HUES6 (cell line): Measurements from ENCODE around the gene EBNA1BP2.

ENCODE experiments used
- H3K27ac ChIP-seq: 2 replicates; pipeline ENCODE4 v1.7.0; 2013; ENCODE audit warnings: low read depth, mild to moderate bottlenecking, low read length, inconsistent platforms
- H3K27me3 ChIP-seq: 2 replicates; pipeline ENCODE4 v1.6.1; 2013; ENCODE audit warnings: low read length; ENCODE audit not compliant: control insufficient read depth, insufficient read depth
- H3K36me3 ChIP-seq: 2 replicates; pipeline ENCODE4 v1.6.1; 2013; ENCODE audit warnings: low read length; ENCODE audit not compliant: control insufficient read depth, insufficient read depth
- H3K4me1 ChIP-seq: 2 replicates; pipeline ENCODE4 v1.6.1; 2013; ENCODE audit warnings: low read length; ENCODE audit not compliant: control insufficient read depth, insufficient read depth
- H3K4me3 ChIP-seq: 2 replicates; pipeline ENCODE4 v1.5.1; 2013; ENCODE audit warnings: low read depth, low read length
- H3K9ac ChIP-seq: one replicate; pipeline ENCODE4 v1.6.1; 2013; ENCODE audit warnings: mild to moderate bottlenecking, low read length
- H3K9me3 ChIP-seq: 2 replicates; pipeline ENCODE4 v1.6.1; 2013; ENCODE audit warnings: low read depth, low read length; ENCODE audit not compliant: control insufficient read depth, insufficient read depth

EBNA1BP2 gene

DNA sequence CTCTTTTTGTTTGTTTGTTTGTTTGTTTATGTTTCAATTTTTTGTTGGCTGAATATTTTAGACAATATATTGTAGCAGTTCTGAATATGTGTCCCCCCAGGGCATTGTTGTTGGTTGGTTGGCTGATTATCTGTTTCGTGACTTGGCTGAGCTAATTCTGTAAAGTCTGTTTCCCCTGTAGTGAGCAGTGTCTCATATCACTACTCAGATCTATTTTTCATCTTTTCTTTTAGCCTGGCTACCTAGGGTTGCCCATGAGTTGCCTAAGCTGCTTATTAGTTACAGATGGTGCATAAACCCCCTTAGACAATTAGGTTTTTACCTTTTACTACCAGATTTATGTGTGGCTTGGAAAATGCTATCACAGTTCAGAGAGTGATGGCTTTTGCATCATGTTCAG lies 32.3 kb upstream of the EBNA1BP2 start:
- Histone ChIP-seq H3K4me3 (no peak overlapping the region), H3K4me1 (peaks cover 26% of the 10 kb centered on the region), H3K27ac (no peak overlapping the region), H3K27me3 (no peaks in the 10 kb centered on the region), H3K9ac (no peak overlapping the region), H3K9me3 (no peaks in the 10 kb centered on the region), H3K36me3 (no peaks in the 10 kb centered on the region)

DNA sequence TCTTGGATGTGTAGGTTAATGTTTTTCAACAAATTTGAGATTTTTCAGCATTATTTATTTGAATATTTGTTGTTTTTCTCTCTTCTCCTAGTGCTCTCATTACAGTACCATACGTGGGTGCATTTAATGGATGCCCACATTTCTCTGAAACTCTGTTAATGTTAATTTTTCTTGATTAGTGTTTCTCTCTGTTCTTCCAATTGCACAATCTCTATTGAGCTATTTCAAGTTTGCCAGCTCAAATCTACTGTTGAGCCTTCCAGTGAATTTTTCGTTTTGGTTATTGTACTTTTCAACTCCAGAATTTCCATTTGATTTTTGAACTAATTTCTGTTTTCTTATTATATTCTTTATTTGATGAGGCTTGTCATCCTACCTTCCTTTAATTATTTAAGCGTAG lies 31.8 kb upstream of the EBNA1BP2 start:
- H3K27ac ChIP-seq, result no peak overlapping the region
- no peak overlapping the region for H3K9ac ChIP-seq
- H3K36me3 ChIP-seq, result no peaks in the 10 kb centered on the region
- H3K9me3 ChIP-seq, result no peaks in the 10 kb centered on the region
- H3K4me1 ChIP-seq, result peaks cover 31% of the 10 kb centered on the region
- no peak overlapping the region for H3K4me3 ChIP-seq
- H3K27me3 ChIP-seq, result no peaks in the 10 kb centered on the region

DNA sequence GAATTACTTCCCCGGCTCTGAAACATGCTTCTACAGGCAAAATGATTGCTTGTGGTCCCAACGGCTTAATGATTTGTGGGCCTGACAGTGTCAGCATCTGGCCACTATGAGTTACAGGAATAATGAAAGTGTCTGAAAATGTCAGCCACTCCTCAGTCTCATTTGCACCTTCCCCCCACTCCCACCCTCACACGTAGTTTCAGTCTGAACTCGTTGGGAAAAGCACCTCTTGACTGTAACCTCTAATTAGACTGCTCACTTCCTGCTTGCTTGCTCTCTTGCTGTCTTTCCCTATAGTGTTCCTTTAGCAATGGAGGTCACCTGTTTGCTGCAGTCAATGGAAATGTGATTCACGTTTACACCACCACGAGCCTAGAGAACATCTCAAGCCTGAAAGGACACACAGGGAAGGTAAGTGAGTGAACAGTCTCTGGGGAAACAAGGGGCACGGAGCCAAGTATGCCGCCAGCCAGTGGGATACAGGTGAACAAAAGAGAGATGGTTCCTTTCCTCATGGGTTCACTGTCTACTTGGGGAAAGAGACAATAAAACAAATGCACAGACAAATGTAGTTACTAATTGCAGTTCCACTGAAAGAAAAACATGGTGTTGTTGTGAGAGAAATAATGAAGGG lies 27.1 kb upstream of the EBNA1BP2 start:
- Histone ChIP-seq H3K4me3 (no peak overlapping the region), H3K4me1 (peaks cover 5% of the 10 kb centered on the region; the same call in 1 of the 2 replicates)

DNA sequence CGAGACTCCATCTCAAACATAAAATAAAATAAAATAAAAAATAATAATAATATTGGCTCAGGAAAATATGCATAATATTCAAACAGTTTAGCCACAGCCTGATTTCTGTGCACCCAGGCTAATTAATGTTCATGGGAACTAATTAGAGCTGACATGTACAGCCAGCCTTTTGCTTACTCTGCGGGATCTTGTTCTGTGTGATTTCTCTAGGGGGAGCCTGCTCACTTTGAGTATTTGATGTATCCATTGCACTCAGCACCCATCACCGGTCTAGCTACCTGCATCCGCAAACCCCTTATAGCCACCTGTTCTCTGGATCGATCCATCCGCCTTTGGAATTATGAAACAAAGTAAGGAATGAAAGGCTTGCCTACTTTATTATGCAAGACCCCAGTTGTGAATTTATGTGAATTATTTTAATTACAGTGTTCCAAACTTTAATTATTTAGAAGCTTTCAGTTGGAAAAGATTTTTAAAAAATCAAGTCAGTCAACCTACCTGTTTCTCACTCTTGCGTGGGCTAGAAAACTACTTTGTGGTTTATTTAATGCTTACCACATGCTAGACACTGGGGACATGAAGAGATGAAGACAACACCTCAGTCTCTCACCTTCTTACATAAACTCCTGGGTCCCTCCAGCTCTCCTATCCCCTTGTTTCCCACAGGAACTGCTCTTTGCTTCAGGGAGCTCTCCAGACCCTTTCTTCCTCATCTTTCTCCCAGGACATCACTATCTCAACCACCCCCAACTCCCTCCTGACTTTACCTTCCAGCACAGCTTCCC lies 25.4 kb upstream of the EBNA1BP2 start:
- Histone ChIP-seq H3K4me1 (peaks cover 5% of the 10 kb centered on the region; the same call in 1 of the 2 replicates), H3K36me3 (no peaks in the 10 kb centered on the region), H3K9ac (no peak overlapping the region), H3K27ac (no peak overlapping the region), H3K4me3 (no peak overlapping the region), H3K9me3 (no peaks in the 10 kb centered on the region), H3K27me3 (no peaks in the 10 kb centered on the region)

More for the DNA sequence above, 27.1 kb upstream of the EBNA1BP2 start:
- H3K27ac ChIP-seq, result no peak overlapping the region
- no peaks in the 10 kb centered on the region for H3K9me3 ChIP-seq
- no peaks in the 10 kb centered on the region for H3K27me3 ChIP-seq
- H3K9ac ChIP-seq, result no peak overlapping the region
- H3K36me3 ChIP-seq, result no peaks in the 10 kb centered on the region

DNA sequence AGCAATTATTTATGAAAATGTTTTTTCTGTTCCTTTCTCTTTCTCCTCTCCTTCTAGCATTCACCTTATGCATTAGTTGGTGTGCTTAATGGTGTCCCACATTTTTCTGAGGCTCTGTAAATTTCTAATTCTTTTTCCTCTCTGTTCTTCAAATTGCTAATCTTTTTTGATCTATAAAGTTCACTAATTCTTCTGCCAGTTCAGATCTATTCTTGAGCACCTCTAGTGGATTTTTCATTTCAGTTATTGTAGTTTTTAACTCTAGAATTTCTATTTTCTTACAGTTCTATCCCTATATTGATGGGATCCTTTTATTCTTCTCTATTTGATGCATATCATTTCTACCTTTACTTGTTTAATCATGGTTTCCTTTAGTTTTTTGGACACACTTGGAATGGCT lies 22.4 kb upstream of the EBNA1BP2 start:
- H3K27me3 ChIP-seq, result no peaks in the 10 kb centered on the region
- no peak overlapping the region for H3K9ac ChIP-seq
- no peak overlapping the region for H3K27ac ChIP-seq
- no peak overlapping the region for H3K4me3 ChIP-seq
- H3K4me1 ChIP-seq, result peaks cover 5% of the 10 kb centered on the region; the same call in 1 of the 2 replicates
- H3K36me3 ChIP-seq, result no peaks in the 10 kb centered on the region
- H3K9me3 ChIP-seq, result no peaks in the 10 kb centered on the region

DNA sequence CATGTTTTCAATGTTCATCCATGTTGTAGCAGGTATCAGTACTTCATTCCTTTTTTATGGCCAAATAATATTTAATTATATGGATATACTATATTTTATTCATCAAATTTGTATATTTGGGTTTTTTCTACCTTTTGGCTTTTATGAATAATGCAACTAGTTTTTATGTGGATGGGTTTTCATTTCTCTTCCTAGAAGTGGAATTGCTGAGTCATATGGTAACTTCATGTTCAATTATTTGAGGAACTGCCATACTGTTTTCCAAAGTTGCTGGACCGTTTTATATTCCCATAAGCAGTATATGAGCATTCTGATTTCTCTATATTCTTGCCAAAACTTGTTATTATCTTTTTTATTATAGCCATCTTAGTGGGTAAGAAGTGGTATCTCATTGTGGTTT lies 16.0 kb upstream of the EBNA1BP2 start:
- Histone ChIP-seq H3K27ac (no peak overlapping the region), H3K4me3 (no peak overlapping the region), H3K36me3 (no peaks in the 10 kb centered on the region), H3K27me3 (no peaks in the 10 kb centered on the region), H3K4me1 (no peaks in the 10 kb centered on the region), H3K9ac (no peak overlapping the region), H3K9me3 (no peaks in the 10 kb centered on the region)

DNA sequence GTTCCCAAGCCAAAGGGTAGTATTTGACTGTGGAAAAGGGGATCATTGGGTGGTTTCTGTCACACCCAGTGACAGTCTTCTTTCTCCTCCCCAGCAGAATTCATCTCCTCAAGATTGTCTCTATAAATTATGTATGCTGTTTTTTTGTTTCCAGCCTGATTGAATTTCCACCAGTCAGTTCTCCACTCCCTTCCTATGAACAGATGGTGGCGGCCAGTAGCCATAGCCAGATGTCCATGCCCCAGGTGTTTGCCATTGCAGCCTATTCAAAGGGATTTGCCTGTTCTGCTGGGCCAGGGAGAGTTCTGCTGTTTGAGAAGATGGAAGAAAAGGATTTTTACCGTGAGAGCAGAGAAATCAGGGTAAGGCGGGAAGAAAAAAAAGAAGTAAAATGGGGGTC lies 12.9 kb upstream of the EBNA1BP2 start:
- H3K36me3 ChIP-seq, result no peaks in the 10 kb centered on the region
- H3K4me1 ChIP-seq, result no peaks in the 10 kb centered on the region
- H3K27ac ChIP-seq, result no peak overlapping the region
- H3K27me3 ChIP-seq, result no peaks in the 10 kb centered on the region
- no peak overlapping the region for H3K9ac ChIP-seq
- H3K4me3 ChIP-seq, result no peak overlapping the region
- H3K9me3 ChIP-seq, result no peaks in the 10 kb centered on the region

DNA sequence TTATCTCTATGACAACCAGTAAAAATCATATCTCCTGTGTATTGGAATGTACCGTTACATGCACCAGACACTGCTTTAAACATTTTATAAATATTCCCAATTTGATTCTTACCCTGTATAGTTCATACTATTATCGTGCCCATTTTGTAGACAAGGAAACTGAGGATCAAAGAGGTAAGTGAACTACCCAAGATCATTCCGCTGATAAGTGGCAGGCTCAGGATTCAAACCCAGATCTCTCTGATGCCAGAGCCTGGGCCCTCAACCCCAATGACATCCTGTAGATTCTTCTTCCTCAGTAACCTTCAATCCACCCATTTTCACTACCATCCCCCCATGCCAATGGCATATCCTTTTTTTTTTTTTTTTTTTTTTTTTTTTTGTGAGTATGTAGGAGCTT lies 12.3 kb upstream of the EBNA1BP2 start:
- no peaks in the 10 kb centered on the region for H3K27me3 ChIP-seq
- H3K27ac ChIP-seq, result no peak overlapping the region
- no peaks in the 10 kb centered on the region for H3K4me1 ChIP-seq
- H3K36me3 ChIP-seq, result no peaks in the 10 kb centered on the region
- no peak overlapping the region for H3K9ac ChIP-seq
- no peak overlapping the region for H3K4me3 ChIP-seq
- no peaks in the 10 kb centered on the region for H3K9me3 ChIP-seq

DNA sequence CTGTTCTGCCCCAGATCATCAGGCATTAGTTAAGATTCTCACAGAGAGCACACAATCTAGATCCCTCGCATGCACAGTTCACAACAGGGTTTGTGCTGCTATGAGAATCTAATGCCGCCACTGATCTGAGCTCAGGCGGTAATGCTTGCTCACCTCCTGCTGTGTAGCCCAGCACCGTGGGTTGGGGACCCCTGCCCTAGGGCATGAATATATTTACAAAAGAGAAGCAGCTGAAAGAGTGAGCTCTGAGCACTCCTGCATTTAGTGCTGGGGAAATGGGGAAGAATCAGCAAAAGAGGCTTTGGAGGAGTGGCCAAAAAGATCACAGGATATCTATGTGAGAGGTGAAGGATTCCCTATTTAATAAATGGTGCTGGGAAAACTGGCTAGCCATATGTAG lies 5.6 kb upstream of the EBNA1BP2 start:
- H3K9ac ChIP-seq, result no peak overlapping the region
- no peak overlapping the region for H3K27ac ChIP-seq
- H3K36me3 ChIP-seq, result no peaks in the 10 kb centered on the region
- no peaks in the 10 kb centered on the region for H3K9me3 ChIP-seq
- H3K4me3 ChIP-seq, result no peak overlapping the region
- peaks cover 15% of the 10 kb centered on the region for H3K4me1 ChIP-seq
- H3K27me3 ChIP-seq, result peaks cover 9% of the 10 kb centered on the region

DNA sequence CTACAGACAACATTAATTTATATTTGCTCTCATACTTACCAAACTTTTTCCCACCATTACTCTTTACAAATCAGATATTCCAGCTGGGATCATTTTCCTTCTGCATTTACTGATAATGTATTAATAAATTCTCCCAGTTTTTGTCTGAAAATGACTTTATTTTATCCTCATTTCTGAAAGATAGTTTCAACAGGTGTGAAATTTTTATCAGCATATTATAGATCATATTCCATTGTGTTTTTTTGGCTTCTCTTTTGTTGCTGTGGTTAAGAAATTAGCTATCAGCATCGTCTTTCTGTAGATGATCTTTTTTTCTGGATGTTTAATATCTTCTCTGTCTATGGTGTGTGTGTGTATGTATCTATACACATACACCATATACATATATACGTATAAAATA lies 2.8 kb upstream of the EBNA1BP2 start:
- H3K9me3 ChIP-seq, result no peaks in the 10 kb centered on the region
- no peak overlapping the region for H3K27ac ChIP-seq
- H3K4me1 ChIP-seq, result peaks cover 19% of the 10 kb centered on the region
- H3K9ac ChIP-seq, result no peak overlapping the region
- no peak overlapping the region for H3K4me3 ChIP-seq
- peaks cover 10% of the 10 kb centered on the region for H3K36me3 ChIP-seq
- peaks cover 10% of the 10 kb centered on the region for H3K27me3 ChIP-seq

DNA sequence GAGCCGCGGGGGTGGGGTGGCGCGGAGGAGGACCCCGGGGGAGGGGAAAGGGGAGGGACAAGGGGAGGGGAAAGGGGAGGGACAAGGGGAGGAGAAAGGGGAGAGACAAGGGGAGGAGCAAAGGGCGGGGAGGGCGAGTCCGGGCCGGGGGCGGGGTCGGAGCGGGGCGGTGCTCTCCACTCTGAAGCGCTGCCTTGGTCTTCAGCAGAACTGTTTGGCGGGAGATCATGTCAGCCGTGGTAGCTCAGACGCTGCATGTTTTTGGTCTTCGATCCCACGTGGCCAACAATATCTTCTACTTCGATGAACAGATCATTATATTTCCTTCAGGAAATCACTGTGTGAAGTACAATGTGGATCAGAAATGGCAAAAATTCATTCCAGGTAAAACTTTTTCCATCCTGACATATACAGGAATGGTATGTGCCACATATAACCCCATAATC lies 460 bp upstream of the EBNA1BP2 start:
- peaks cover 15% of the 10 kb centered on the region for H3K4me1 ChIP-seq
- no peaks in the 10 kb centered on the region for H3K9me3 ChIP-seq
- peaks cover 10% of the 10 kb centered on the region for H3K27me3 ChIP-seq
- H3K27ac ChIP-seq, result no peak overlapping the region; the same call in 1 of the 2 replicates
- H3K9ac ChIP-seq, result peak overlapping the region; percentile 84
- H3K36me3 ChIP-seq, result peaks cover 33% of the 10 kb centered on the region
- H3K4me3 ChIP-seq, result peak overlapping the region; percentile 94
